ENCODE results near the gene LMCD1.
"Not testable (repeated sequence)": the region's sequence is repeated elsewhere in the genome, so short reads cannot be mapped to it uniquely, and the experiment has no call there.

LMCD1 gene

GRCh38 chr3:8563146-8563545, 61.5 kb downstream of the LMCD1 start:
- FAIRE-seq = no peak

- FAIRE-seq = no peak
These were observed 62.0 kb downstream of the LMCD1 start for GRCh38 chr3:8563597-8563996.

GRCh38 chr3:8565376-8565775, 63.8 kb downstream of the LMCD1 start:
- no peak for FAIRE-seq

DNA sequence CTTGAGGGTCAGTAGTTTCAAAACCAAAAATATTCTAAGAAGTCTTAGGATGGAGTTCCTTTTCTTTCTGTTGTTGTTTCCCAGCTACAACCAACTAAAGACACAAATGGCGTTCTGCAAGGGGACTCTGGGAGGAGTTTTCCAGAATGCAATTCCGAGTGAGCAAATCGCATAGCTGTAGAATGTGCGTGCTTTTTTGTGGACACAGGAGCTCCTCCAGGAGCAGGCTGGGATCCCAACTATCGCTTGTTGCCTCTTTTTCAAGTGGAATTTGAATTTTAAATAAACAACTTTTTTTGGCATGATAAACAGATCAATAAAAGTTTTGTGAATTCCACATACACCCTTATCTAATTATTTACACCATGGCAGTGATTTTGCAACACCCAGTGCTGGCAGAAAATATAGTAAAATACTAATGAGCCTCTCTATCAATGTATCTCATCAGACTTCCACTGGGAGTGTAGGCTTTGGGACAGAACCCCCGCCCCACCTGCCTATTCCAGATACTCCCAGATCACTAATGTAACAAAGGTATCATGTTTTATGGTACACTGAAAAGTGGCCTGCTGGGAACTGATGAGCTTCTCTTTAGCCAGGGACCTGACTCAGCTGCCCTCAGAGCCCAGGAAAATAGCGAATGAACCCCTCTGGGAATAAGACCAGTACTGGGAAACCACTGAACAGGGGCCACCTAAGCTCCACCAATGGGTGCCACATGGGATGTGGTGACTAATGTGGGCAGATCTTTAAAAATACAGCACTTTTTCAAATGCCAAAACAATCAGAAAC, 66.4 kb downstream of the LMCD1 start:
- no peak for FAIRE-seq

DNA sequence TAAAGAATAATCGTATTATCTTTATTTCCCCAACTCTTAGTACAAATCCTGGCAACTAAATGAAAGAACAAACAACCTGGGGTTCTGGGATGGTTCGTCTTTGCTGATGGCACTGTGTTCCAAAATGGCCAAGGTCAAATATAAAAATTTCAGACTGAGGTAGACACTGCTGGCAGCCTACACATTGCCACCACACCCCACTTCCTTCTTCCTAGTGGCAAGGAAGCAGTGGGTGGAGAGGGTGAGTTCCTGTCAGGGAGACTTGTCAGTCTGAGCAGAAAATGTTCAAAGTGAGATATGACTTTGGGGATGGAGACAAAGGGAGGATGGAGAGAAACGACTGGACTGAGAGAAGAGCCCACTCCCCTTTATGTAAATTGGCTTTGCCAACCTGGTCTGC, 69.6 kb downstream of the LMCD1 start:
- FAIRE-seq = no peak

DNA sequence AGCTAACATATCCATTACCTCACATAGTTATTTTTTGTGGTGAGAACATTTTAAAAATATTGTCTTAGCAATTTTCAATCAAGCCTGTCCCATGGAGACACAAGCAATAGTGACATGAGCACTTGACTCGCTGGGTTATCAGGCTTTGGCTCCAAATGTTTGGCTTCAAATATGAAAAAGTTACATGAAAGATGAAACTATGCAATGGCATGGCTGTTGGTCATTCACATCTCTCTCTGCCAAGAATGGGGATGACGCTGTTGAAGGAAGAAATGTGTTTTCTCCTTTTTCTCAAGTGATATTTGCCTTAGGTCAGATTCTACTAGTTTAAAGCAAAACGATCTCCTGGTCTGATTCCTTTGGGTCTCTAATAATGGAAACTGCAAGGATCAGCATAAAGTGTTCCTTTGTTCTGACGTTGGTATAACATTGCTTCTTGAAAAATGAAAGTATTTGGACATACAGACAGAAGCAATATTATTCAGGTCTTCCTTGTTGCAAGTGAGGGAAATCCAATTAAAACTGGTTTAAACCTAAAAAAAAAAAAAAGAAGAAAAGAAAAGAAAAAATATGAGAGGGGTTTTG, 71.8 kb downstream of the LMCD1 start:
- no peak for FAIRE-seq

GRCh38 chr3:8574040-8574669, 72.5 kb downstream of the LMCD1 start:
- no peak for FAIRE-seq

- no peak for FAIRE-seq
These were observed 73.2 kb downstream of the LMCD1 start for GRCh38 chr3:8574670-8575322.

GRCh38 chr3:8575364-8576104, 73.9 kb downstream of the LMCD1 start:
- no peak for FAIRE-seq

GRCh38 chr3:8576436-8576835, 74.8 kb downstream of the LMCD1 start:
- no peak for FAIRE-seq

- FAIRE-seq = no peak
These were observed 75.4 kb downstream of the LMCD1 start for GRCh38 chr3:8576841-8577571.

DNA sequence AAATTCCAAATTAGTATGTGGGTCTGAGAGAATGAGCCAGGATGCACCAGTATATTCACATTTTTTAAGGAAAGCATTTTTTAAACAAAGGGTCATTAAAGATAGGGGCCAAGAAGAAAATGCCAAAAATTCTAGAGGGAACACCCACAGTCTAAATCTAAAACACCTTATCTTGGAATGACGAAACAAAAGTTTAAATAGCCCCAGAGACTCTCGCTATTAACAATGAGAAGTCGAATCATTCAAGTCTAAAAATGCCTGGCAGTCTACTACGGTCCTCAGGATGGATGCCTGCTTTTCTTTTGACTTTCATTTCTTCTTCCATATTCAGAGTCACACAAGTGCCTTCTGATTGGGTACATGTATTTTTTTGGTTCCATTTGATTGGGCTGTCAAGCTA, 76.7 kb downstream of the LMCD1 start:
- no peak for FAIRE-seq

DNA sequence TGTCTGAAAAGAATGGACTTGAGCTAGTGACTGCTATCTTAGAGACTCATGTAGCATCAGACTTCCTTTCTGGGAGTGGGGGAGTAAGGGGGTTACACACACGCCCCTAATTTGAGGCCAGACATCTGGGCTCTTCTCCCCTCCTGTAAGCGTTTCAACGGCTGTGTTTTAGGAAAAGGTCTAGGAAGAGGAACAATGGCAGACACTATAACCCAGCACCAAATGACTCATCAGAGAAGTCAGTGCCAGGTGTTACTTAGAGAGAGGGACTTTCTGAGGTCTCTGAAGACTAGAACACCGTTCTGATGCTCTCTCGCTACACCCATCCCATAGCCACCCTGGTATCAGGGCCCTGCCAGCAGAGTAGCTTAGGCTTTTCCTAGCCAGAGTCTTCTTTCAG, 77.5 kb downstream of the LMCD1 start:
- no peak for FAIRE-seq

DNA sequence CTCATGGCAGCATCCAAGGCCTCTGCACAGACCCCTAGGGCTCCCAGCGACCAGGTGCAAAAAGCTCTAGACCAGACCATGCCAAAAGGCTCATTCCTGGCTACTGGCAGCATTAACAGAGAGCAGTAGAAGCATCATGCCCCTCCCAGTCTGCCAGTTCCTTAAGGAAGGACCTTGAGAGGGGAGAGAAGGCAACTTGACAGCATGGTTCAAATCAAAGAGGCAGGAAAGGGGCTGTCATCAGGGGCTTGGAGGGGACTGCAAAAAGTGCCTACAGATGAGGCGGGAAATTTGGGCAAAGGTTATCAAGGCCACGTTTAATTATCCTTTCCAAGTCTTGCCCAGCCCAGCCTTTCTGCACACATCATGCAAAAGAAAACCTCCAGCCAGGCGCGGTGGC, 78.3 kb downstream of the LMCD1 start:
- no peak for FAIRE-seq

GRCh38 chr3:8580434-8580833, 78.8 kb downstream of the LMCD1 start:
- FAIRE-seq = not testable (repeated sequence)

DNA sequence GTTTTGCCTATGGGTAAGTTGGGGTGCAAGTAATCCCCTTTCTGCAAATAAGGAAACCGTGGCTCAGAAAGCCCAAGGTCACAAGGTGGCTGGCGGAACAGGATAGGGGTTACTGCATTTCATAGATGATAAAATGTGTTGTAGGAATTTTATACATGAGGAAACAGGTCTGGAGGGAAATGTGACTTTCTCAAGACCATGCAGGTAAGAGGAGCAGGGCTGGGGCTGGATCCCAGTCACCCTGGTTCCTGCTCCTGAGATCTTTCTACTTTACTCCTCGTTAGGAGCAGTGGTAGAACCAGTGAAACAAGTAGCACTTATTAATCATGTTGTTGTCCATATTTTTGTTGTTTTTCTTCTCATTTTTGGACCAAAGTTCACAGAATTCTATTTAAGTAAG, 79.8 kb downstream of the LMCD1 start:
- no peak for FAIRE-seq

DNA sequence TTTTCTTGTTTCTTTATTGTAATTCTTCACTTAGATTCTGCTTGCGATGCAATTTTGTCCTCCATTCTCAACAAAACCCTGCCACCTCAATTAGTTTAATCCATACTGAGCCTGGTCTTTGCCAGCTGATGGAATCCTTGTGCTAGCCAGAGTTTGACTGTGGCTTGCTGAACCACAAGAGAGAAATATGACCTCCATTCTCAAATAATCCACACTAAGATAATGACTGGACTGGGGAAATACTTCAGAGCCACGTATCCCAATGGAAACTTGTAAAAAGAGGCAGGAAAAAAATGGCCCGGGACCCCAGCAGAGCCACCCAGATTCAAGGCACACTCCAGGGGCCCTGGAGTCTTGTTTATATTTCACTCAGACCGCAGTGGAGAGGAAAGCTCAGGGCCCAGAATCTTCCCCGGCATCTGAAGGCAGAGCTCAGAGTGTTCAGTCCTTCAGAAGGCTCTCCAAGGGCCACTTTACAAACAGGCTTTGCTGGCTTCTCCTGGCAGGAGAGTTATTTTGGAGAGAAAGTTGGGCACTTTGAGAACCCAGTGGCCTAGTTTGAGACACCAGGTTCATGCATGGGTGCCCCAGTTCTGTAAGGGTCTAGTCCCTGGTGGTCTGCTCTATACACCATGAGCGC, 80.3 kb downstream of the LMCD1 start:
- no peak for FAIRE-seq

GRCh38 chr3:8584661-8585060, 83.0 kb downstream of the LMCD1 start:
- no peak for FAIRE-seq

DNA sequence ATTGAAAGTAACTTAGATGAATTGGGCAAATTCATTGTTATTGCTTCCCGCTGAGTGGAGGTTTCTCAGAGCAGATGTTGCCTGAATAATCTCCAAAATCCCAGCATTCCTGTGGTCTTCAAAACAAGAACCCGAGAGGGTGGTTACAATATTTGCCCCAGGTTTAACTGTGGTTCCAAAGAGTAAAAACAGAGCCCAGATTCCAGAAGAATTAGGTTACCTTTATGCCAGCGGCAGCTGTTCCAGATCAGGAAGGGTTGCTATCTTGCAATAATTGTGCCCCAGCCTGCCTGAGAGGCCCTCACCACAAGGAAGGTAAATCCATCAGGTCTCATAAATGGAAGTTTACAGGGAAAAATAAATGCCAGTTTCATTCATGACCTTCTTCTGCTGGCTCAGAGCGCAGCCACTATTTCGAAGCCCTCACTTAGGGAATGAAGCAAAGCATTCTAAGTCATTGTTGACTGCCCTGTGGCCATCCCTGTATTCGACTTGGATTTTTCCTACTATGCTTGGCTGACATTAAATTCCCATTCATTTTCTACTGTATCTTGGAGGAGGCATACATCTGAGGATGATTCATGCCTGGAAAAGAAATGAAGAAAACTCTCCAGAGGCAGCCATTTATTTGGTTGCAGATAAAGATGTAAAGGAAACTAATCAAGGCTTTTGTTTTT, 88.4 kb downstream of the LMCD1 start:
- FAIRE-seq = no peak

GRCh38 chr3:8593021-8593827, 91.6 kb downstream of the LMCD1 start:
- FAIRE-seq = no peak

Data from colon (tissue), 2 donors.